Liver (tissue), 3 donors: Measurements from ENCODE around the gene KL.

Source experiments
- ATF3 ChIP-seq: IDR thresholded peaks from 2 replicates; pipeline ENCODE4 v1.6.1; 2016; ENCODE audit warnings: antibody characterized with exemption
- CTCF ChIP-seq: fragments of 150-350 bp; IDR thresholded peaks from 2 replicates; pipeline ENCODE4 v1.5.1; 2017; ENCODE audit warnings: improper control_type of control experiment, low read depth, low read length; ENCODE audit not compliant: missing input control
- GABPA ChIP-seq, 2 donors: IDR thresholded peaks in 1 of 2; conservative IDR thresholded peaks in 1 of 2; 2 replicates each; pipeline ENCODE4 v1.6.1; 2016; ENCODE audit warnings: antibody characterized with exemption in 2 of 2, mild to moderate bottlenecking in 1 of 2, moderate library complexity in 1 of 2
- JUND ChIP-seq, 2 donors: IDR thresholded peaks; 2 replicates each; pipeline ENCODE4 v1.6.1; 2016; ENCODE audit warnings: antibody characterized with exemption in 2 of 2
- MAX ChIP-seq: IDR thresholded peaks from 2 replicates; pipeline ENCODE4 v1.6.1; 2016; ENCODE audit warnings: antibody characterized with exemption
- RAD21 ChIP-seq, 2 donors: IDR thresholded peaks; 2 replicates each; pipeline ENCODE4 v1.6.1; 2016; ENCODE audit warnings: antibody characterized with exemption in 2 of 2, mild to moderate bottlenecking in 2 of 2
- REST ChIP-seq: IDR thresholded peaks from 2 replicates; pipeline ENCODE4 v1.6.1; 2016; ENCODE audit warnings: antibody characterized with exemption, mild to moderate bottlenecking
- RXRA ChIP-seq, 2 donors: IDR thresholded peaks; 2 replicates each; pipeline ENCODE4 v1.6.1; 2017 to 2018; ENCODE audit warnings: antibody characterized with exemption in 2 of 2, mild to moderate bottlenecking in 1 of 2
- ZBTB33 ChIP-seq: IDR thresholded peaks from 2 replicates; pipeline ENCODE4 v1.6.1; 2016; ENCODE audit warnings: antibody characterized with exemption
- donor health status: healthy.
- donor health status: healthy.

GRCh38 chr13:33033986-33034385 is 17.8 kb downstream of the KL start:
- TF ChIP-seq CTCF, result no peak
- no peak for TF ChIP-seq JUND (IDR thresholded peaks at IDR 0.05)
- no peak for TF ChIP-seq MAX
- TF ChIP-seq REST, result no peak
- TF ChIP-seq ATF3, result no peak
- no peak for TF ChIP-seq RXRA (IDR thresholded peaks at IDR 0.05)
- TF ChIP-seq RAD21 (IDR thresholded peaks at IDR 0.05), result no peak
- no peak for TF ChIP-seq GABPA (IDR thresholded peaks at IDR 0.05 in 1 of 2, conservative IDR thresholded peaks at IDR 0.05 in 1 of 2)
- no peak for TF ChIP-seq ZBTB33
